GM18951 (cell line): Measurements from ENCODE around the gene KRT3.

Experiments used
- POLR2A ChIP-seq: IDR thresholded peaks from 4 replicates; pipeline ENCODE4 v1.6.1; 2011; ENCODE audit warnings: mild to moderate bottlenecking; ENCODE audit not compliant: insufficient read length, insufficient read depth; ENCODE audit errors: extremely low read depth
- in situ Hi-C: fragments of 300-500 bp; cut with MboI; formaldehyde crosslinking; loops from one replicate; pipeline ENCODE4 v1.12.0; 2022; ENCODE audit warnings: low sequenced_read_pairs, mixed read lengths, inconsistent platforms; ENCODE audit not compliant: unreplicated experiment

Gene KRT3

DNA sequence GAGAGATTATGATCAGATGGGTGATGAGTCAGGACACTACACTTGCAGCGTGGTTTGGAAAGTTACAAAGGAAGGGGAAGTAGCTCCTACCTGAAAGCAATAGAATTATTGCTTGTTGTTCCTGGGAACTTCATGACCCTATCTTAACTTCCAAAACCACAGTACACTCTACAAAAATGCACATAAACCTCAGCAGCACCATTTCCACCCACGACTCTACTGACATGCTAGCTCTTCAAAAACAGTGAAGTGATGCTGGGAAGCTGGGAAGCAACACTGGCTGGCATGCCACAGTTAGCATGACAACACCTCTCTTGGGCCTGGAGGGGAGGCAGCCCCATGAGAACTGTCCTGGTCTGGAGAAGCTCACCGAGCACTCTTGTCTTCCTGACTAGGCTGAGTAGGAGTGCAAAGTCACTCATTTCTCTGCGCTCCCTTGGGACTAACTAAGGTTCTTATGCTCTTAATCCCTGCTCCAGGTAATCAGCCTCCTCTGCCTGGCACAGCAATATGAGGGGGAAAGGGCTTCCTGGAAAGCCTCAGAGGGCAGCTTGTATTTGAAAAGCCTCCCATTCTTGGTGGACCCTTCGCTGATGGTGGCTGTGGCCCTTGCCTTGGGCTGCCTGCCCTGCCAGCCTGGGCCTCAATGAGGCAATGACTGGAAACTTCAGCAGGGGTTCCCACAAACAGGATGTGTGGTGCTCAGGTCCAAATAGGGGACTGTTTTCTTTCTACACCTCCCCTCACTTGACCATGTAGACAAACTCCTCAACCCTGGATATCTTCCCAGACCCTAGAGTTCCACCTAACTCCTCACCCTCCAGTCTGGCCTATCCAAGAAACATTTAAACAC is 1.2 kb downstream of the KRT3 start:
- TF ChIP-seq POLR2A = no peak
- in situ Hi-C loops = no loop called here

DNA sequence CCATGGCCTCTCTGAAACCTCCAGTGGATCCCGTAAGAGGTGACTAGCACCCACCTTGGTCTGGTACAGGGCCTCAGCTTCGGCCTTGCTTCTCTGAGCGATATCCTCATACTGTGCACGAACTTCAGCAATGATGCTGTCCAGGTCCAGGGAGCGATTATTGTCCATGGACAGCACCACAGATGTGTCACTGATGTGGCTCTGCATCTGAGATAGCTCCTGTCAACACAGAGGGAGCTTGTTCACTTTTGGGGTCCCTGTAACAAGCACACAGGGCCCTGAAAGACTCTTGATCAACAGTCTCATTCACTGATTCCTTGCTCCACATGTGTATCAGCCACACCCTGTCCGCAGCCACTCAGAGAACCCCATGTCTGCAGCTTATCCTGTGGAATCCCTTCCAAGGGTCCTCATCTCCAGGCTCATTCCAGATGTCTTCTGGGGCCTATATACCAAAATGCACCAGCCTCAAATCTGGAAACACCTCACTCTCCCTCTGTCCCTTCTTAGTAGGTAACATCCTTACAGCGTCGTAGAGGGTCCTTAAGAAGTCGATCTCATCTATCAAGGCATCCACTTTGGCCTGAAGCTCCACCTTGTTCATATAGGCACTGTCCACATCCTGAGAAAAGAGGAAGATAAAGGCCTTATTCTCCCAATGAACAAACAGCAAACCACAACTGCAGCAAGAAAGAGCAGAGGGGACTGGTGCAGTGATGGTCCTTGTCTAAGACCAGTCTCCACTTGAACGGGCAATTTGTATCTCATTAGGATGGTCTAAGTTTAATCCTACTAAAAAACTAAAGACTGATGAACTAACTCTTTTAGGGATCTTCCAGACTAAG is 3.5 kb downstream of the KRT3 start:
- in situ Hi-C loops = no loop called here
- TF ChIP-seq POLR2A = no peak

DNA sequence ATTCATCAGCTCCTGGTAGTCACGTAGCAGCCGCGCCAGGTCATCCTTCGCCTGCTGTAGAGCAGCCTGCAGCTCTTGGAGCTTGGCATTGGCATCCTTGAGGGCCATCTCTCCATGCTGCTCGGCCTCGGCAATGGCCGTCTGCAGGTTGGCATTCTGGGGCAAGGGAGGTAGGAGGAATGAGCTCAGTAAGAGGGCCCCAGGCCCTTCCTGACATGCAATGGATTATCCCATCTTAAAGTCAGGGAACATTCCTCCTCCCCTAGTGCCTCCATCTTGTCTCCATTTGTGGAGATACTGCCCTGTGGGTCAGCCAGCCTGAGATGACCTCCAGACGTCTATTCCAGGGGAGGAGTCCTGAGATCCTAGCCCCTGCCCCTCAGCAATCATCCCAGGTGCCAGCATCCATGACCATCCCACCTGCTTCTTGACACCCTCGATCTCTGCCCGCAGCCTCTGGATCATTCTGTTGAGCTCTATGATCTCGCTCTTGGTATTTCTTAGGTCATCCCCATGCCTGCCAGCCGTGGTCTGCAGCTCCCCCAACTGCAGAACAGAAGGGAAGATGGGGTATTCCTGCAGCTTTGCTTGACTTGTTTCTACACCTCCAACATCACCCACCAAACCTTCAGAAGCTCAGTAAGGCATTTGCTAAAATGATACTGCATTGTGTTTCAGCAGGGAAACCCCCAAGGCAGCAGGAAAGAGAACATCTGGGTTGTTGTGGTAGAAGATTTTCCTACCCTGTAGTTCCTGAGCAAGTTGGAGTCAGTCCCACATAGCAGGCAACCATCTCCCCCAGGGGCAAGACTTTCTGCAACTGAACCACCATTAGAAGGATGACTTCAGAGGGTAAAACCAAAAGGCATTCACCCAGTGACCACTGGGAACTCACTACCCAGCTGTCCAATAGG is 4.4 kb downstream of the KRT3 start:
- TF ChIP-seq POLR2A = no peak
- in situ Hi-C loops = no loop called here

DNA sequence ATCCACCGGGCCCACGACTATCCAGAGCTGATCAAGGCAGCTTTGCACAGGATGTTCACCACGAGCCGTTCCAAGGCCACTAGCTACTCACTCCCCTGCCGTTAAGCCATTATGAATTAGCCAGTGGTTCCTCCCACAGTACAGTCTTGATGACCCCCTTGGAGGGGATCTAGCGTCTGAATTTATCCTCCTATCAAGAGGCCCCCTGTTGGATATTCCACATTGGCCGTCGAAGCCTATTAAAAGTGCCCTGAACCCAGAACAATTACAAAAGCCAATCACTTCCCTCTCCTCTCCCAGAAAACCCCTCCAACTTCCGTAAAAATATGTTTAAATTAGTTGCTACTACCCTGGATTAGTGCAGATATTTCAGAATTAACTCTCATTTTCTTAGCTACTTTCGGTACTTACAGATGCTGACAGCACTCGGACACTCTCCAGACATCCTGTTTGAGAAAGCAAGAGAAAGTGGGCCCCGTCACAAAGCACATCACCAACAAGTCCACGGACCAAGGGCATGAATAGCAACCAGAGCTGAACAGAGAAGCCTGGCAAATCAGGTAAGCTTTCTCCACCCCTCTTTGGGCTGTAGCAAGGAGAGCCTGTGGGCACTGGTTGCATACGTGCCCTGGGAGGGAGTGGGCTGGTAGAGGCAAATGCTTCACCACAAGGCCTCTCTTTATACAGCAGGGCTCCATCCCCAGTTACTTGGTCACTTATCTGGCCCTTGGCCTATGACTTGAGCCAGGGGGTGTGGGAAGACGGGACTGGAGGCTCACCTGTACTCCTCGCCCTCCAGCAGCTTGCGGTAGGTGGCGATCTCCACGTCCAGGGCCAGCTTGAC is 5.3 kb downstream of the KRT3 start:
- in situ Hi-C loops = no loop called here
- no peak for TF ChIP-seq POLR2A

DNA sequence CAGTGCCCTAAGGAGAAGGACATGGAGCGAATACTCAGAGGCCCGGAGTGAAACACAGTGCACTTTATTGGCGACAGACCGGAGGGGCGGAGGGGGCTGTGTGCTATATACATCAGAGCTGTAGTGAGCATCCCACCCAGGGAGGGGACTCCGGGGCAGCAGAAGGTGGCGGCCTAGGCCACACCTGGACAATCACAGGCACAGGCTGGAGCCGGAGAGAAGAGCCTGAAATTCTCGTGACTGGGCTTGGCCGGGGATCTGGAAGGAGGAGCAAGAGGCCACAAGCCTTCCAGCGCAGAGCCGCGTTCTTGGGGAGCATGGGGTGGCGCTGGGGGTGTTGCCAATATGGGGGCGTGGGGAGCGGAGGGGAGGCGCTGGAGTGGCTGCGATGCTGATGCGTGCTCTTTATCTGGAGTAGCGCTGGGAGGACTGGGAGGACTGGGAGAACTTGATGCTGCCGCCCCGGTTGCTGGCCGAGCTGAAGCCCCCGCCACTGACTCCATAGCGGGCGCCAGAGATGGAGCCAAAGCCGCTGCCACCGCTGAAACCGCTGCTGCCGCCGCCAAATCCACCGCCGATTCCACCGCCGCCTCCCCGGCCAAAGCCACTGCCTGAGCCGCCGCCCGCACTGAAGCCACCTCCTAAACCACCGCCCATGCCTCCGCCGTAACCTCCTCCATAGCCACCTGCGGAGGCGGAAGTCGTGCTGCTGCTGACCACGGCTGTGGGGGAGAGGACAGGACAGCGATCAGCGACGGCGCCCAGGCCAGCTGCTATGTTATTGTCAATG is 6.1 kb downstream of the KRT3 start:
- in situ Hi-C loops = no loop called here
- TF ChIP-seq POLR2A = no peak

DNA sequence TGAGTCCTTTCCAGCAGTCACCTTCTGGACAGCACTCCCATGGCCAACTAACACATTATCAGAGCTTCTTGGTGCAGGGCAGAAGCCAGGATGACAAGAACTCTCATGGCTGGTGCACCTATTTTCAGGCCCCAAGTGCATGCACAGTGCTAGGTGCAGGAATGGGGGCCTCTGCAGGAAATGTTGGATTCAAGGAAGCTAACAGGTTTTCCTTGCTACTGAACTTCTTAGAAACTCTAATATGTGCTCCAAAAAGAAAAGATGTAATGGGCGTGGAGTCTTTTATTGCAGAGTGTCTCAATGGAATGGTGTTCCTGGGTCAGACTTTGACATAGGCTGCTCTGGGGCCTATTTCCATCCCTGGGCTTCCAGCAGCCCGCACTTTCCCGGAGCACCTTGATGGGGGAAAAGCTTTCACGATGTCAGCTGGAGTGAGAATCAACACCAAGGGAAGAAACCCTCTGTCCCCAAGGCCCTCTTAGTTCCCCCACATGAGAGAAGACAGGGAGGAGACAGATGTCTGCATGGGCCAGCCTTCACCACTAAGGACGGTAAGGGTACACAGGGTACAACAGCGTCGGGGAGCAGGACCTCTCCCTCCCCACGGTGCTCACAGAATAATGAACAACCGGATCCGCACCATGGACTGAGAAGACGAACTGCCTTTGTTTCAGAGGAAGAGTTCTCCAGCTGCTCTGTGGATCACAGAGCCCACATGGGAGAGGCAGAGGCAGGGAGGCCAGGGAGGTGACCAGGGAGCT is 6.9 kb downstream of the KRT3 start:
- TF ChIP-seq POLR2A = no peak
- in situ Hi-C loops = no loop called here

DNA sequence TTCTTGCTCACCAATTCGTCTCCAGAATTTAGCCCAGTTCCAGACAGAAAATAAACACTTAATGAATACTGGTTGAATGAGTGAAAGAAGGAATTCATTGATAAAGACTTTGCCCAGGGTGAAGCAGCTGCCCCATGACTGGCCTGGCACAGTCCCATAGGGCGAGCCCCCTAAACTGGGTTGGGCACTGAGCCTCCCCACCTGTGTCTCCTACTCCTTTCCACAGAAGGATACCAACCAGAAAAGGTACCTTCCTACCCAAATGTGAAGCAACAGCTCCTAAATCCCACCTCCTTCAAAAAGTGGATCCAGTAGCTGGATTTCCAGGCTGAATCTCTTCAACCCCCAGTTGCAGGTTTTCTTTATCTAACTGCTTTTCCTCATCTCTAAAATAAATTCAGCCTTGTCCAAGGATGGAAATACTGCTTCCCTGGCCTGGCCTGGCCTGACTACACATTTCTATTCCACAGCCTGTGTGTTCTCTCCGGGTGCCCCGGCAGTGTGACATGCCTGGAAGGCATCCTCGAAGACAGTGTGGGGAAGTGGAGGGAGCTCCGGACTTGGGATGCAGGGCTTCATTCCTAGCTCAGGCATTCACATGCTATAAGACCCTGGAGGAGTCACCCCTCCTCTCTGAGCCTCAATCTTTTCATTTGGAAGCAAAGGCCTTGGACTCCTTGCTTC is 7.6 kb downstream of the KRT3 start:
- no peak for TF ChIP-seq POLR2A
- in situ Hi-C loops = no loop called here

DNA sequence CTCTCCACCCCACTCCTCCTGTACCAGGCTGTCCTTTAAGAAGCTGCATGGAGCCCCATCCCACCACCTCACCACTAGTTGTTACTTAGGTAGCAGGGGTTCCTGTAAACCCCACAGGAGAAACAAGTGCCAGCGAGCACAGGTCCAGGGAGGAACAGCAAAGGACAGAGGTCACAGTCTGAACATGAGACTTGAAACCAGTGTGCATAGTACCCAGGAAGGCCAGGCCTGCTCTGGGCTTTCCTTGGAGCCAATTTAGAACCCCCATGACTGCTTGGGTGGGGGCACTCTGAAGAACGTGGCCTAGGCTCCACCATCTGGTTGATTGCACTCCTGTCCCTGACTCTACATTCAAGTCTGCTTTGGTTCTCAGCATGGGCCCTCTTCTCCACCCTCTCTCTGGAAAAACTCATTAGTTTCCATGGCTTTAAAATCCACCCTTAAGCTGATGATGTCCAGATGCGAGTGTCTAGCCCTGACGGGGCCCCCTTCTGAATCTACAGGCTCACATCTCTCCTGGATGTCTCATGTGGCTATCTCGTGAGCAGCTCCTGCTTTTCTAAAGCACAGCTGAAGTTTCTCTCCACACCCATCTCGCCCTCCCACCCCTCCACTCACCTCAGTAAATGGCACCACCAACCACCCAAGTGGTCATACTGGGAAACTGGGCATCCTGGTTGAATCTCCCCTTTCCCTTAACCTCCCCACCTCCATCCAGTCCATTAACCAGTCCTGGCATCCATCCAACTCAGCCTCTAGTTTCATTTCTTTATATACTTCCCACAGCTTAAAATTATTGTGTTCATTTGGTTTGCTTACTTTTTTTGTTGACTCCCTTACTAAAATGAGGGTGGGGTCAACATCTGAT is 8.4 kb downstream of the KRT3 start:
- in situ Hi-C loops = no loop called here
- TF ChIP-seq POLR2A = no peak

DNA sequence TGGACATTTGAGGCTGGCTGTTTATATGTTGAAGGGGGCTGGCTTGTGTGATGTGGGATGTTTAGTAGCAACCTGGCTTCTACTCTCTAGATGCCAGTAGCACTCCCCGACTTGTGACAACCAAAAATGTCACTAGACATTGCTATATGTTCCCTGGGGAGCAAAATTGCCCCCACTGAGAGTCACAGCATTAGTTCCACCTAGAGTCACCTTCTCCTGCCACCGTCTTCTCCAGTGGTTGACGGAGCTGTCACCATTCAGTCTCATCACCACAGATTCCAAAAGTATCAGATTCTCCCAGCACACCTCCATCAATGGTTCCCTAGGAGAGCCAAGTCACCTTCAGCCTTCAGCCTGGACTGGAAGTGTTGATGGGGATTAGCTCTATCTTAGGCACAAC is 11.0 kb downstream of the KRT3 start:
- no peak for TF ChIP-seq POLR2A
- in situ Hi-C loops = no loop called here
